ENCODE data around the gene SLC25A5.
"Not testable (repeated sequence)": the region's sequence is repeated elsewhere in the genome, so short reads cannot be mapped to it uniquely, and the experiment has no call there.

SLC25A5 gene

GRCh38 chrX:119486745-119487144 lies 18.5 kb downstream of the SLC25A5 start:
- Mint-ChIP-seq H3K27me3 (no peaks in the 10 kb centered on the region), H3K36me3 (no peaks in the 10 kb centered on the region)
- CTCF ChIA-PET: interaction anchor here (5.6 kb wide), 1 partner anchor 24 kb away, joined by 25 read pairs; no protein-coding TSS in a partner anchor

GRCh38 chrX:119487766-119488165 lies 19.5 kb downstream of the SLC25A5 start:
- not testable (repeated sequence) for H3K36me3 Mint-ChIP-seq
- CTCF ChIA-PET: interaction anchor here (1.3 to 5.6 kb wide), 3 partner anchors 9 to 23 kb away, joined by 3 to 25 read pairs (median 13); partner anchors contain the start of gene SLC25A5

More at GRCh38 chrX:119486745-119487144, 18.5 kb downstream of the SLC25A5 start:
- Mint-ChIP-seq H3K9me3 (no peaks in the 10 kb centered on the region), H3K4me1 (peaks cover 10% of the 10 kb centered on the region), H3K4me3 (no peak overlapping the region), H3K27ac (no peak overlapping the region)
- DNase-seq: no peak

GRCh38 chrX:119488749-119489148 lies 20.5 kb downstream of the SLC25A5 start:
- no peaks in the 10 kb centered on the region for H3K36me3 Mint-ChIP-seq
- peak; percentile 50 for DNase-seq
- no peaks in the 10 kb centered on the region for H3K4me1 Mint-ChIP-seq
- CTCF ChIA-PET: interaction anchor here (0.6 to 5.6 kb wide), 5 partner anchors 19 to 390 kb away, joined by 3 to 25 read pairs (median 3); partner anchors contain the start of gene SLC25A5
- H3K27ac Mint-ChIP-seq: no peak overlapping the region
- H3K9me3 Mint-ChIP-seq: no peaks in the 10 kb centered on the region
- H3K27me3 Mint-ChIP-seq: no peaks in the 10 kb centered on the region
- no peak overlapping the region for H3K4me3 Mint-ChIP-seq

More at GRCh38 chrX:119487766-119488165, 19.5 kb downstream of the SLC25A5 start:
- H3K4me1 Mint-ChIP-seq, H3K27me3 Mint-ChIP-seq, DNase-seq, H3K4me3 Mint-ChIP-seq, H3K27ac Mint-ChIP-seq, H3K9me3 Mint-ChIP-seq: not testable (repeated sequence)

- Mint-ChIP-seq H3K9me3 (no peaks in the 10 kb centered on the region), H3K4me3 (no peak overlapping the region), H3K27me3 (no peaks in the 10 kb centered on the region), H3K27ac (no peak overlapping the region), H3K4me1 (no peaks in the 10 kb centered on the region), H3K36me3 (no peaks in the 10 kb centered on the region)
- DNase-seq: no peak
- CTCF ChIA-PET: interaction anchor here (0.9 to 5.6 kb wide), 4 partner anchors 20 to 389 kb away, joined by 3 to 25 read pairs (median 8); partner anchors contain the start of gene SLC25A5
These were observed 21.2 kb downstream of the SLC25A5 start for GRCh38 chrX:119489212-119490074.

GRCh38 chrX:119492463-119492862 lies 24.2 kb downstream of the SLC25A5 start:
- CTCF ChIA-PET: interaction anchor here (2.5 kb wide), 1 partner anchor 10 kb away, joined by 15 read pairs; no protein-coding TSS in a partner anchor

GRCh38 chrX:119493851-119494495 lies 25.7 kb downstream of the SLC25A5 start:
- CTCF ChIA-PET: interaction anchor here (1.0 to 1.2 kb wide), 2 partner anchors 10 to 286 kb away, joined by 3 read pairs; no protein-coding TSS in a partner anchor
- H3K36me3 Mint-ChIP-seq, H3K4me3 Mint-ChIP-seq, H3K9me3 Mint-ChIP-seq, DNase-seq, H3K27ac Mint-ChIP-seq, H3K27me3 Mint-ChIP-seq: not testable (repeated sequence)
- H3K4me1 Mint-ChIP-seq: peaks cover 16% of the 10 kb centered on the region

More at GRCh38 chrX:119492463-119492862, 24.2 kb downstream of the SLC25A5 start:
- Mint-ChIP-seq H3K36me3 (no peaks in the 10 kb centered on the region), H3K27ac (no peak overlapping the region), H3K9me3 (no peaks in the 10 kb centered on the region), H3K27me3 (no peaks in the 10 kb centered on the region), H3K4me3 (no peak overlapping the region), H3K4me1 (peaks cover 16% of the 10 kb centered on the region)
- no peak for DNase-seq

GRCh38 chrX:119495734-119496726 lies 27.8 kb downstream of the SLC25A5 start:
- peak; percentile 27 for DNase-seq
- peaks cover 16% of the 10 kb centered on the region for H3K4me1 Mint-ChIP-seq
- peak overlapping the region; percentile 29 for H3K27ac Mint-ChIP-seq
- H3K9me3 Mint-ChIP-seq: no peaks in the 10 kb centered on the region
- no peaks in the 10 kb centered on the region for H3K36me3 Mint-ChIP-seq
- no peaks in the 10 kb centered on the region for H3K27me3 Mint-ChIP-seq
- H3K4me3 Mint-ChIP-seq: no peak overlapping the region
- CTCF ChIA-PET: interaction anchor here (1.1 to 2.7 kb wide), 2 partner anchors 13 to 20 kb away, joined by 4 to 9 read pairs; no protein-coding TSS in a partner anchor

GRCh38 chrX:119497185-119497584 lies 28.9 kb downstream of the SLC25A5 start:
- H3K27ac Mint-ChIP-seq: no peak overlapping the region
- DNase-seq: no peak
- no peaks in the 10 kb centered on the region for H3K9me3 Mint-ChIP-seq
- H3K4me3 Mint-ChIP-seq: no peak overlapping the region
- CTCF ChIA-PET: interaction anchor here (0.6 to 2.7 kb wide), 3 partner anchors 9 to 15 kb away, joined by 3 to 9 read pairs (median 3); no protein-coding TSS in a partner anchor
- H3K4me1 Mint-ChIP-seq: peaks cover 23% of the 10 kb centered on the region
- no peaks in the 10 kb centered on the region for H3K27me3 Mint-ChIP-seq
- no peaks in the 10 kb centered on the region for H3K36me3 Mint-ChIP-seq

GRCh38 chrX:119500061-119500800 lies 32.0 kb downstream of the SLC25A5 start:
- H3K27me3 Mint-ChIP-seq: no peaks in the 10 kb centered on the region
- H3K27ac Mint-ChIP-seq: no peak overlapping the region
- CTCF ChIA-PET: no interaction called here
- H3K36me3 Mint-ChIP-seq: no peaks in the 10 kb centered on the region
- no peak overlapping the region for H3K4me3 Mint-ChIP-seq
- no peak for DNase-seq
- peaks cover 32% of the 10 kb centered on the region for H3K4me1 Mint-ChIP-seq
- H3K9me3 Mint-ChIP-seq: no peaks in the 10 kb centered on the region

GRCh38 chrX:119501511-119502148 lies 33.4 kb downstream of the SLC25A5 start:
- Mint-ChIP-seq H3K27ac (no peak overlapping the region), H3K36me3 (no peaks in the 10 kb centered on the region), H3K27me3 (no peaks in the 10 kb centered on the region), H3K9me3 (no peaks in the 10 kb centered on the region), H3K4me3 (no peak overlapping the region), H3K4me1 (peaks cover 24% of the 10 kb centered on the region)
- DNase-seq: no peak
- CTCF ChIA-PET: no interaction called here

GRCh38 chrX:119502727-119503483 lies 34.7 kb downstream of the SLC25A5 start:
- Mint-ChIP-seq H3K27me3 (peaks cover 4% of the 10 kb centered on the region), H3K4me3 (no peak overlapping the region), H3K9me3 (no peaks in the 10 kb centered on the region), H3K36me3 (no peaks in the 10 kb centered on the region), H3K27ac (peak overlapping the region; percentile 73), H3K4me1 (peaks cover 17% of the 10 kb centered on the region)
- CTCF ChIA-PET: interaction anchor here (0.7 to 0.8 kb wide), 2 partner anchors 17 to 20 kb away, joined by 3 read pairs; no protein-coding TSS in a partner anchor
- peak; percentile 47 for DNase-seq

- Mint-ChIP-seq H3K9me3 (no peaks in the 10 kb centered on the region), H3K36me3 (no peaks in the 10 kb centered on the region), H3K4me3 (no peak overlapping the region), H3K27me3 (peaks cover 4% of the 10 kb centered on the region), H3K27ac (no peak overlapping the region), H3K4me1 (peaks cover 17% of the 10 kb centered on the region)
- no peak for DNase-seq
- CTCF ChIA-PET: interaction anchor here (0.7 to 1.2 kb wide), 3 partner anchors 17 to 44 kb away, joined by 3 read pairs; no protein-coding TSS in a partner anchor
These were observed 35.2 kb downstream of the SLC25A5 start for GRCh38 chrX:119503484-119503861.

All from activated naive CD4-positive, alpha-beta T cell treated with anti-CD3 and anti-CD28 coated beads, Interleukin-2, amount 10 ng/mL, durations not matched to agents 7 days and 5 days (primary cell).